Activated T-cell treated with anti-CD3 and anti-CD28 coated beads, Interleukin-2, amount 50 U/mL, for 72 hours (primary cell): Measurements from ENCODE around the gene ABCC1. TPM values are rescaled to one million over a fixed set of nuclear protein-coding genes. Genes with fewer than 3 reads are reported as not detected.
"Not testable (repeated sequence)": the region's sequence is repeated elsewhere in the genome, so short reads cannot be mapped to it uniquely, and the experiment has no call there.

Experiments
- ATAC-seq, 2 donors: fragments of 150-1000 bp; cut with Tn5 transposase; replicated peaks in 1 of 2; 2 replicates each; pipeline ENCODE4 v1.10.0; 2021; ENCODE audit warnings: moderate library complexity in 2 of 2, mild to moderate bottlenecking in 1 of 2
- DNase-seq, 2 donors: peaks; one replicate each; pipeline ENCODE4 v3.0.0; 2021 to 2022; ENCODE audit warnings: mixed read lengths in 1 of 2
- H3K27ac Mint-ChIP-seq: one replicate; pipeline ENCODE4 v1.8.0; 2022; ENCODE audit warnings: mild to moderate bottlenecking, moderate library complexity, mixed read lengths
- H3K27me3 Mint-ChIP-seq: one replicate; pipeline ENCODE4 v1.8.0; 2022; ENCODE audit warnings: low read depth, mixed read lengths
- H3K36me3 Mint-ChIP-seq, 2 donors: one replicate each; pipeline ENCODE4 v1.8.0; 2022; ENCODE audit warnings: mixed read lengths in 2 of 2, mild to moderate bottlenecking in 1 of 2; ENCODE audit not compliant: insufficient read depth in 2 of 2
- H3K4me1 Mint-ChIP-seq: one replicate; pipeline ENCODE4 v1.8.0; 2022; ENCODE audit warnings: low read depth, mixed read lengths
- H3K4me3 Mint-ChIP-seq, 2 donors: one replicate each; pipeline ENCODE4 v1.8.0; 2022; ENCODE audit warnings: mild to moderate bottlenecking in 2 of 2, mixed read lengths in 2 of 2, moderate library complexity in 2 of 2
- H3K9me3 Mint-ChIP-seq, 2 donors: one replicate each; pipeline ENCODE4 v1.8.0; 2022; ENCODE audit warnings: mixed read lengths in 2 of 2
- total RNA-seq, 2 donors: library from RNA; stranded (reverse); gene quantifications; one replicate each; pipeline ENCODE4 v1.2.3, GENCODE V29; 2022

ABCC1 gene
- 10 to 100 TPM; 82.3 to 90.4 TPM for total RNA-seq

- DNase-seq: peak; percentile 68 to 74
- ATAC-seq: peak; percentile 78 to 82
- no peaks in the 10 kb centered on the region for H3K27me3 Mint-ChIP-seq
- peak within 1 kb of the TSS; percentile 96 to 99 for H3K4me3 Mint-ChIP-seq
- peak within 1 kb of the TSS; percentile 98 for H3K27ac Mint-ChIP-seq
- H3K36me3 Mint-ChIP-seq: peaks cover 8 to 20% of the 10 kb centered on the region in 2 donors
- H3K4me1 Mint-ChIP-seq: peaks cover 53% of the 10 kb centered on the region
- no peaks in the 10 kb centered on the region for H3K9me3 Mint-ChIP-seq
Measured at GRCh38 chr16:15949210-15950160, at the start of gene ABCC1. Gene ABCC1, plus strand, starts transcription at chr16:15949616. Its CDS starts 136 bp downstream, at chr16:15949752.

GRCh38 chr16:15900357-15900756 is 49.1 kb upstream of the ABCC1 start:
- ATAC-seq (no peak), DNase-seq (no peak)
- Mint-ChIP-seq H3K36me3 (no peaks in the 10 kb centered on the region), H3K4me3 (no peak overlapping the region), H3K4me1 (peaks cover 32% of the 10 kb centered on the region), H3K9me3 (no peaks in the 10 kb centered on the region), H3K27ac (no peak overlapping the region), H3K27me3 (no peaks in the 10 kb centered on the region)

GRCh38 chr16:15900901-15901500 is 48.4 kb upstream of the ABCC1 start:
- Mint-ChIP-seq H3K27ac (no peak overlapping the region), H3K27me3 (no peaks in the 10 kb centered on the region), H3K36me3 (no peaks in the 10 kb centered on the region), H3K9me3 (no peaks in the 10 kb centered on the region), H3K4me3 (no peak overlapping the region), H3K4me1 (peaks cover 31% of the 10 kb centered on the region)
- DNase-seq (no peak), ATAC-seq (no peak)

- H3K4me1 Mint-ChIP-seq: peaks cover 10% of the 10 kb centered on the region
- no peak overlapping the region for H3K4me3 Mint-ChIP-seq
- H3K27me3 Mint-ChIP-seq: no peaks in the 10 kb centered on the region
- ATAC-seq (no peak), DNase-seq (no peak)
- no peak overlapping the region for H3K27ac Mint-ChIP-seq
- H3K36me3 Mint-ChIP-seq: no peaks in the 10 kb centered on the region
- peaks cover 0 to 3% of the 10 kb centered on the region in 2 donors for H3K9me3 Mint-ChIP-seq
Measured at GRCh38 chr16:15903960-15904359, 45.5 kb upstream of the ABCC1 start.

- Mint-ChIP-seq H3K4me1 (no peaks in the 10 kb centered on the region), H3K27ac (no peak overlapping the region), H3K4me3 (no peak overlapping the region), H3K36me3 (no peaks in the 10 kb centered on the region), H3K9me3 (peaks cover 3 to 5% of the 10 kb centered on the region in 2 donors), H3K27me3 (no peaks in the 10 kb centered on the region)
- no peak for ATAC-seq
- no peak for DNase-seq
Measured at GRCh38 chr16:15906439-15906838, 43.0 kb upstream of the ABCC1 start.

GRCh38 chr16:15907863-15908478 is 41.4 kb upstream of the ABCC1 start:
- DNase-seq (peak; percentile 32 to 34), ATAC-seq (peak; percentile 94 to 99)
- Mint-ChIP-seq H3K36me3 (no peaks in the 10 kb centered on the region), H3K4me1 (peaks cover 7% of the 10 kb centered on the region), H3K9me3 (peaks cover 3 to 5% of the 10 kb centered on the region in 2 donors), H3K27me3 (no peaks in the 10 kb centered on the region), H3K27ac (no peak overlapping the region), H3K4me3 (no peak overlapping the region)

GRCh38 chr16:15911198-15911597 is 38.2 kb upstream of the ABCC1 start:
- H3K27me3 Mint-ChIP-seq: no peaks in the 10 kb centered on the region
- peaks cover 3 to 5% of the 10 kb centered on the region in 2 donors for H3K9me3 Mint-ChIP-seq
- H3K4me3 Mint-ChIP-seq: no peak overlapping the region
- ATAC-seq (no peak), DNase-seq (no peak)
- peaks cover 10% of the 10 kb centered on the region for H3K4me1 Mint-ChIP-seq
- H3K27ac Mint-ChIP-seq: no peak overlapping the region
- no peaks in the 10 kb centered on the region for H3K36me3 Mint-ChIP-seq

GRCh38 chr16:15913046-15913698 is 36.2 kb upstream of the ABCC1 start:
- Mint-ChIP-seq H3K27me3 (no peaks in the 10 kb centered on the region), H3K4me3 (peak overlapping the region; percentile 53 to 78), H3K36me3 (no peaks in the 10 kb centered on the region)

GRCh38 chr16:15915555-15916081 is 33.8 kb upstream of the ABCC1 start:
- H3K27me3 Mint-ChIP-seq: no peaks in the 10 kb centered on the region
- H3K27ac Mint-ChIP-seq: no peak overlapping the region
- H3K36me3 Mint-ChIP-seq: no peaks in the 10 kb centered on the region
- DNase-seq (peak in 1 of 2 donors; percentile 6), ATAC-seq (peak; percentile 55 to 68)
- peaks cover 10% of the 10 kb centered on the region for H3K4me1 Mint-ChIP-seq
- no peak overlapping the region for H3K4me3 Mint-ChIP-seq
- peaks cover 3 to 4% of the 10 kb centered on the region in 2 donors for H3K9me3 Mint-ChIP-seq

More at GRCh38 chr16:15913046-15913698, 36.2 kb upstream of the ABCC1 start:
- Mint-ChIP-seq H3K9me3 (peaks cover 3 to 4% of the 10 kb centered on the region in 2 donors), H3K4me1 (peaks cover 10% of the 10 kb centered on the region), H3K27ac (peak overlapping the region; percentile 97)
- DNase-seq (no peak), ATAC-seq (no peak)

GRCh38 chr16:15916323-15916722 is 33.1 kb upstream of the ABCC1 start:
- Mint-ChIP-seq H3K4me3 (no peak overlapping the region), H3K9me3 (peaks cover under 1 to 2% of the 10 kb centered on the region in 2 donors), H3K27me3 (no peaks in the 10 kb centered on the region), H3K27ac (no peak overlapping the region), H3K4me1 (peaks cover 10% of the 10 kb centered on the region), H3K36me3 (no peaks in the 10 kb centered on the region)
- ATAC-seq: no peak
- no peak for DNase-seq

GRCh38 chr16:15918314-15918713 is 31.1 kb upstream of the ABCC1 start:
- H3K27ac Mint-ChIP-seq, H3K9me3 Mint-ChIP-seq, ATAC-seq, H3K36me3 Mint-ChIP-seq, H3K4me1 Mint-ChIP-seq, DNase-seq, H3K27me3 Mint-ChIP-seq, H3K4me3 Mint-ChIP-seq: not testable (repeated sequence)

GRCh38 chr16:15919331-15919730 is 30.1 kb upstream of the ABCC1 start:
- Mint-ChIP-seq H3K36me3 (no peaks in the 10 kb centered on the region), H3K4me3 (no peak overlapping the region), H3K27me3 (no peaks in the 10 kb centered on the region), H3K9me3 (peaks cover 0 to 2% of the 10 kb centered on the region in 2 donors), H3K27ac (no peak overlapping the region), H3K4me1 (no peaks in the 10 kb centered on the region)
- no peak for DNase-seq
- no peak for ATAC-seq
